C4-2B (cell line): ENCODE results near the gene TSTD2.

Experiments
- H3K27ac ChIP-seq: fragments of 450-650 bp; 2 replicates; pipeline ENCODE4 v1.5.1; 2017
- CTCF ChIP-seq: fragments of 450-650 bp; conservative IDR thresholded peaks from 2 replicates; pipeline ENCODE4 v1.5.1; 2017; ENCODE audit warnings: mild to moderate bottlenecking
- ZFX ChIP-seq: fragments of 450-650 bp; IDR thresholded peaks from 2 replicates; pipeline ENCODE4 v1.6.1; 2017

Gene TSTD2

DNA sequence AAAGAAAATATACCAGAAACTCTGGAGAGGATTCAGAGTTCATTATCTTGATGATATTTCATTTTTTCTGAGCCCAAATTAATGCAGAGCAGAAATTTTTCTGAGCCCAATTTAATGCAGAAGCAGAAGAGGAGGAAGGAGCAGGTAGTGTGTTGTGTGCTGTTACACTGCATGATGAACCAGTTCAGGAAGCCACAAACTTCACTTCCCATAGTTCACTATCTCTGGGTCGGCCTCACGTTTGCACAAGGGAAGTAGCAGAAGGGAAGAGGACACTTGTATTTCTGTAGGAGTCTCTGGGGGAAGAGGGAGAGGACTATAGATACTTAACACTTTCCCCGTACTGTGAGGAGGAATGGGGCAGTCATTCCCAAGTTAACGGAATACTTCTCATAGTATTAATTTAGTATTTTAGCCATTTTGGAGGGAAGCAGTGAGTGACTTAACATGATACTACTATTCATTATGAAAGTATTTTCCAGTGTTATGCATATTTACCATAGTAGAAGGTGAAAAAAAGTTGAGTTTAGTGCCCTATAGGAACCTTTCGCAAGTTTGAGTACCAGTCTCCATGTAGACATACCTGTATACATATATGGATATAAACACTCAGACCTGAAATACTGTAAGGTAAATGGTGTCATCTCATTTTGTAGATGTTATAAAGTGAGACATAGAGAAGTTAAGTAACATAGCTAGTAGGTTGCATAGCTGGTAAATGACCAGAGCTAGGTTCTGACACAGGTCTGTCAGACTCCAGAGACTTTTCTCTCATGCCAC is 33.9 kb upstream of the TSTD2 start:
- no peak overlapping the region for H3K27ac ChIP-seq
- TF ChIP-seq ZFX: no peak
- no peak for TF ChIP-seq CTCF

DNA sequence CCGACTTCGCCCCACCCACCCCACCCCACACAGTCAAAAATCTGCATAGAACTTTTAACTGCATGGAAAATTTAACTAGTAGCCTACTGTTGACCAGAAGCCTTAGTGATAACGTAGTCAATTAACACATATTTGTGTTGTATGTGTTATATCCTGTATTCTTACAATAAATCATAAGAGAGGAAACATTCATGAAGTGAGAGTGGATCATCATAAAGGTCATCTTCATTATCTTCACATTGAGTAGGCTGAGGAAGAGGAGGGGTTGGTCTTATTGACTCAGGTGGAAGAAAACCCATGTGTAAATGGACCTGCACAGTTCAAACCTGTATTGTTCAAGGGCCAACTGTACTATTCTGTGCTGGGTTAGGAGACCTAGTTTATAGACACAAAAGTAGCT is 32.6 kb upstream of the TSTD2 start:
- no peak overlapping the region for H3K27ac ChIP-seq
- no peak for TF ChIP-seq CTCF
- no peak for TF ChIP-seq ZFX

GRCh38 chr9:97660847-97661246 is 27.7 kb upstream of the TSTD2 start:
- no peak for TF ChIP-seq CTCF
- no peak for TF ChIP-seq ZFX
- H3K27ac ChIP-seq: no peak overlapping the region

GRCh38 chr9:97660340-97660739 is 27.2 kb upstream of the TSTD2 start:
- TF ChIP-seq CTCF (no peak), ZFX (no peak)

DNA sequence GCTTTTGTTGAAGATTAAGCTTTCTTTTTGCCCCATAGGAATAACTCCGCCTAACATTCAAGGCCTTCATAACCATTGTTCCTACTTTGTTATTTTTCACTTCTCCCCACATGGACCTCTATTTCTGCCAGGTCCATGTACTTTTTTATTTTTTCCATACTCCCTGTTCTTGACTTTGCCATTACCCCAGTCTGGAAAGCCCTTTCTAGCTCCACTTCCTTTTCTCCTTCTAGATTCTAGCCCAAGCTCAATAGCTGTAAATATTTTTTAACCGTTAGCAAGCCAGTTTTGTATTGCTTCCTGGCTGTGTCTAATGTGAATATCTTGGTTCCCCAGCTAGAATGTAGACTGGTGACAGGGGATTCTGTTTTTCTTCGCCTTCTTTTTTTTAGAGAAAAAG is 26.6 kb upstream of the TSTD2 start:
- no peak overlapping the region for H3K27ac ChIP-seq
- TF ChIP-seq ZFX: no peak
- no peak for TF ChIP-seq CTCF

More at GRCh38 chr9:97660340-97660739, 27.2 kb upstream of the TSTD2 start:
- H3K27ac ChIP-seq: no peak overlapping the region

DNA sequence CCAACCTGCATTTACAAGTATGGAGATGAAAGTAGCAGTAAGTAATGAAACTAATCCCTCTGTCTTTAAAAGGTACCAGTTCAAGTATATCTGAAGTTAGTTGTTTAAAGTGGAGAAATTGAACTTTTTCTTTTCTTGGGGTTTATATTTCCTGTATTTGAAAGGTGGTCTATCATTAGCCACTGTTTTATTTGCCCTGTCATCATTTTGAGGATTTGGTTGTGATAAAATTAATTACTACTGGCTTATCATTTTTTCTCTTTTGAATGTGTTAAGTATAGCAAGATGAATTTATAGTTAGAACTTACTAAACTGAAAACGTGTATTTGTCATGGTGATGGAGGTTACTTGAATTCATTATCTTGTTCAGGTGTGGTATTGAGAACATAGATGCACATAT is 25.5 kb upstream of the TSTD2 start:
- no peak for TF ChIP-seq ZFX
- H3K27ac ChIP-seq: no peak overlapping the region

DNA sequence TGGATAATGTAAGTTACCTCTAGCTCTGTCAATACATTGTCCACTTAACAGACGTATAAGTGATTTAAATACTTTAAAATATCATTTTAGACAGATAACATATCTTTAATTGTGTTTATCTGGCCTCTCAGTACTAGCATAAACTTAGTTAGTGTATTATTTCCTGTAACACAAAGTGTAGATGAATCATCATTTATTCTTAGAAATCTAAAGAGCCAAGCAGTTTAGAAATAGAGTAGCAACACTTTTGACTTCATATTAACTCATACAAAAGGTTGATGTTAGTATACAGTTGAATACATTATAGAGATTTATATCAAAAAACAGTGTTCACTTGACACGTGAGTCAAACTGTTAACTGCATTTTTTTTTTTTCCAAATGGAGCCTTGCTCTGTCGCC is 18.5 kb upstream of the TSTD2 start:
- TF ChIP-seq ZFX: no peak
- no peak for TF ChIP-seq CTCF
- H3K27ac ChIP-seq: no peak overlapping the region

DNA sequence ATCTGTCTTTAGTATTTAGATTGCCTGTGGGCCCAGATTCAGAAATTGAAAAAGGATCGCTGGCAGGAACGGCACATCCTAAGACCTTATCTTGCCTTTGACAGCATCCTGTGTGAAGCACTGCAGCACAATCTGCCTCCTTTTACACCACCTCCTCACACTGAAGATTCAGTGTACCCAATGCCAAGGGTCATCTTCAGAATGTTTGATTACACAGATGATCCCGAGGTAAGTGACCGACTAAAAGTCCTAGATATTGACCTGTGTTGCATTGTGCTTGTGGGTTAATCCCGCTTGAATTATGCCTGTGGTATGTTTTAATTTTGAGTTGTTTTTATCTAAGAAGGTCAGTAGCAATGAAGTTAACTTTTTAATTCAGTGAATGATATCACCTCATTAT is 14.8 kb upstream of the TSTD2 start:
- TF ChIP-seq ZFX: no peak
- no peak overlapping the region for H3K27ac ChIP-seq
